ENCODE results near the gene HCFC1. TPM values are rescaled to one million over a fixed set of nuclear protein-coding genes. Genes with fewer than 3 reads are reported as not detected.

The HCFC1 gene
- total RNA-seq, 1 donor from 2014 or later, result 84.0 TPM

DNA sequence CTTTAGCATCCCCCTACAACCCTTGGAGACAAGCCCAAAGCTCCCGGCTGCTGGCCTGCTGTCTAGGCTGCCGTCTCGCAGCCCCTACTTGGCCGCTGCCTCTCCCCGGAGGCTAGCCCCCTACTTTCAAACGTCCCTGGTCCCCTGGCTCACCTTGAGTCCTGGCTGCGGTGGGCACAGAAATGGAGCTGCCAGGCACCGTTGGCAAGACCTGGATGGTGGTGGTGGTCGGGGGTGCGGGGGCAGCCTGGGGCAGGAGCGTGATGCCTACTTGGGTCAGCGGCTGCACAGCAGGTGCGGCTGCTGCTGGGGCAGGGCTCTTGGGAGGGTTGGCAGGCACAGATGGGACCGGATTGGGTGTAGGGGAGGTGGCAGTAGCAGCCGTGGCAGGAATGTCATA is 12.0 kb downstream of the HCFC1 start:
- Mint-ChIP-seq H3K27ac (ENCODE audit: unreplicated experiment) (no peak overlapping the region), H3K4me3 (ENCODE audit: unreplicated experiment) (no peak overlapping the region), H3K36me3 (ENCODE audit: unreplicated experiment) (no peaks in the 10 kb centered on the region), H3K4me1 (ENCODE audit: low read depth, unreplicated experiment) (no peaks in the 10 kb centered on the region), H3K27me3 (ENCODE audit: unreplicated experiment) (peaks cover 2% of the 10 kb centered on the region), H3K9me3 (ENCODE audit: unreplicated experiment) (peaks cover 7% of the 10 kb centered on the region)
- TF ChIP-seq CTCF (IDR thresholded peaks at IDR 0.05; ENCODE audit: partially characterized antibody, unreplicated experiment), result no peak
- DNase-seq, result no peak

- Mint-ChIP-seq H3K27ac (ENCODE audit: unreplicated experiment) (no peak overlapping the region), H3K4me1 (ENCODE audit: low read depth, unreplicated experiment) (no peaks in the 10 kb centered on the region), H3K27me3 (ENCODE audit: unreplicated experiment) (peaks cover 2% of the 10 kb centered on the region), H3K4me3 (ENCODE audit: unreplicated experiment) (no peak overlapping the region), H3K9me3 (ENCODE audit: unreplicated experiment) (peaks cover 6% of the 10 kb centered on the region), H3K36me3 (ENCODE audit: unreplicated experiment) (no peaks in the 10 kb centered on the region)
- DNase-seq, result no peak
- no peak for TF ChIP-seq CTCF (IDR thresholded peaks at IDR 0.05; ENCODE audit: partially characterized antibody, unreplicated experiment)
Measured at GRCh38 chrX:153958605-153959004, 13.0 kb downstream of the HCFC1 start.

GRCh38 chrX:153957224-153957623 is 14.4 kb downstream of the HCFC1 start:
- Mint-ChIP-seq H3K36me3 (ENCODE audit: unreplicated experiment) (no peaks in the 10 kb centered on the region), H3K4me3 (ENCODE audit: unreplicated experiment) (no peak overlapping the region), H3K27me3 (ENCODE audit: unreplicated experiment) (peaks cover 2% of the 10 kb centered on the region), H3K4me1 (ENCODE audit: low read depth, unreplicated experiment) (no peaks in the 10 kb centered on the region), H3K9me3 (ENCODE audit: unreplicated experiment) (peaks cover 3% of the 10 kb centered on the region), H3K27ac (ENCODE audit: unreplicated experiment) (no peak overlapping the region)
- no peak for DNase-seq
- TF ChIP-seq CTCF (IDR thresholded peaks at IDR 0.05; ENCODE audit: partially characterized antibody, unreplicated experiment), result no peak

- no peak overlapping the region for H3K27ac Mint-ChIP-seq (ENCODE audit: unreplicated experiment)
- peaks cover 3% of the 10 kb centered on the region for H3K9me3 Mint-ChIP-seq (ENCODE audit: unreplicated experiment)
- DNase-seq, result no peak
- no peaks in the 10 kb centered on the region for H3K4me1 Mint-ChIP-seq (ENCODE audit: low read depth, unreplicated experiment)
- H3K4me3 Mint-ChIP-seq (ENCODE audit: unreplicated experiment), result no peak overlapping the region
- H3K36me3 Mint-ChIP-seq (ENCODE audit: unreplicated experiment), result no peaks in the 10 kb centered on the region
- H3K27me3 Mint-ChIP-seq (ENCODE audit: unreplicated experiment), result no peaks in the 10 kb centered on the region
- TF ChIP-seq CTCF (IDR thresholded peaks at IDR 0.05; ENCODE audit: partially characterized antibody, unreplicated experiment), result no peak
Measured at GRCh38 chrX:153956044-153956907, 15.3 kb downstream of the HCFC1 start.

DNA sequence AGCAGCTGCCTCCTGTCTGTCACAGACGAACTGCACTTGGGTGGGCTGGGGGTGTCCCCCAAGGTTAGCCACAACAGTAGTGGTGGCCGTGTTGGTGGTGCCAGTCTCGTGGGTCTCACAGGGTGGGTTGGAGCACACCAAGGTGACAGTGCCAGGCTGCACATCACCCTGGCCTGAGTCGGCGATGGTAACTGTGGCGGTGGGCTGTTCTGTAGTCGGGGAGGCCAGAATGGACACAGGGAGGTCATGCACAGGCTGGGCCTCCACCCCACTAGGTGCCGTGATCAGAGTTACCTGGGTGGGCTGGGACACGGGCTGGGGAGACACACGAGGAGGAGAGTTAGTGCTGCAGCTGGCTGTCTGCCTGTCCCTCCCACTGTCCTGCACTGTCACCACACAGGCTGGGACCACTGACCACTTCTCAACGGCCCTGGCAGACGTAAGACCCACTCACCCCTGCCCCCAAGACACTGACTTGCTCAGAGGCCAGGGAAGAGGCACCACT is 16.3 kb downstream of the HCFC1 start:
- Mint-ChIP-seq H3K36me3 (ENCODE audit: unreplicated experiment) (no peaks in the 10 kb centered on the region), H3K27me3 (ENCODE audit: unreplicated experiment) (no peaks in the 10 kb centered on the region), H3K4me1 (ENCODE audit: low read depth, unreplicated experiment) (no peaks in the 10 kb centered on the region), H3K27ac (ENCODE audit: unreplicated experiment) (no peak overlapping the region), H3K9me3 (ENCODE audit: unreplicated experiment) (peaks cover 3% of the 10 kb centered on the region), H3K4me3 (ENCODE audit: unreplicated experiment) (no peak overlapping the region)
- no peak for DNase-seq
- TF ChIP-seq CTCF (IDR thresholded peaks at IDR 0.05; ENCODE audit: partially characterized antibody, unreplicated experiment), result no peak

Data from glutamatergic neuron (in vitro differentiated cells).